KBM-7 (cell line): ENCODE results near the gene INA.

ENCODE experiments used
- DNase-seq: peaks from one replicate; pipeline ENCODE4 v3.0.0-alpha.2; 2015
- in situ Hi-C: fragments of 300-500 bp; cut with MboI; formaldehyde crosslinking; loops from 2 replicates; pipeline ENCODE4 v1.14.3; 2020; ENCODE audit warnings: low sequenced_read_pairs, low pct_unique_long_range_greater_than_20kb, mixed read lengths

INA gene

DNA sequence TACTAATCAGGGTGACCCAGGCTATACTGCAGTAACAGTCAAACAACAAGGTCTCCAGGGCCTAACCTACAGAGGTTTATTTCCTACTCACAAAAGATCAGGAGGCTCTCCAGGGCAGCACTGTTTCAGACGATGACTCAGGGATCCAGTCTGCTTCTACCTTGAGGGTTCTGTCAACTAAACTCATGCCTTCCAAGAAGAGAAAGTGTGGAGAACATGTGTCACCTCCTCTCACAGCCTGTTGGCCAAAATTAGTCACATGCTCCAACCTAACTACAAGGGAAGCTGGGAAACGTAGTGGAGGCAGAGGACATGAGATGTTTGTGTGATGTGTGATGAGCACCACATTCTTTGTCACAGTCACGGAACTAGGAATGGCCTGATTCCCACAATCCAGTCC is 14.7 kb upstream of the INA start:
- no peak for DNase-seq
- in situ Hi-C loops: no loop called here

DNA sequence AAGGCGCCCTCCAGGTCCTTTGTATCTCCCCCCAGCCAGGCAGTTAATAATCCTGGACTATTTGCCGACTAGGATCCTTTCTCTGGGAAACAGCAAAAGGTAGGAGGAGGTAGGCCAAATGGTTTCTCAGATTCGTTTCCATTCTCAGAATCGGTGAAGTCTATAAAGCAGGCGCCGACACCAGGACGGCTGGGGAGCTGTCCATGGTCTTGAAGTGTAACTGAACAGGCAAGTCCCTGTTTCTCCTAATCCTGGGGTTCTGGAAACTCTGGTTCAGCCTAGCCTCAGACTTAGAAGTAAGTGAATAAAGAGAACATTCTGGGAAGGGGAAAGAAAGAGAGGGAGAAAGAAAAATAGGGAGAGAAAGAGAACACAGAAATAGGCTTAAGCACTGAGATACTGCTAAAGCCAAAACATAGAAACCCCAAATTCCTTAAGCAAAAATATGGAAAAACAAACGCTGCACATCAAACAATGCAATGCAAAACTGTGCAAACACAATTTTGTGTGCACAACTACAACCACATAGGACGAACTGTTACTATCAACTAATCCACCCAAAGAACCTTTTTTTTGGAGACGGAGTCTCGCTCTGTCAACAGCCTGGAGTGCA is 11.1 kb upstream of the INA start:
- in situ Hi-C loops: no loop called here
- DNase-seq: peak; percentile 60

DNA sequence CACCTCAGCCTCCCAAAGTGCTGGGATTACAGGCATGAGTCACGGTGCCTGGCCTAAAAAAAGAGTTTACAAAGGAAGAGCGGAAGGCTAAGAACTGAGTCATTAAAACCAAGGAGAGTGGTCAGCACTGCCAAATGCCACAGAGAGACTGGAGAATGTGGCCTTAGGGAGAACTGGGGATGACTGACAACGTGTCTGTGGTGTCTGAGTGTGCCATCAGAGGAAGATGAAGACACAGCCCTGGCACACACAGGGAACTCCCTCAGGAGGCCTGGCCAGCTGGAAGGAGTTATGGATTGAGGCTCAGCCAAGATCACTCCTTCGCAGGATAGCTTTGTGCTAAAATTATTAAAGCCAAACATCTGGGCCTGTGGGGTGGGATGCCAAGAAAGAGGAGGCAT is 3.9 kb upstream of the INA start:
- DNase-seq: no peak
- in situ Hi-C loops: no loop called here

DNA sequence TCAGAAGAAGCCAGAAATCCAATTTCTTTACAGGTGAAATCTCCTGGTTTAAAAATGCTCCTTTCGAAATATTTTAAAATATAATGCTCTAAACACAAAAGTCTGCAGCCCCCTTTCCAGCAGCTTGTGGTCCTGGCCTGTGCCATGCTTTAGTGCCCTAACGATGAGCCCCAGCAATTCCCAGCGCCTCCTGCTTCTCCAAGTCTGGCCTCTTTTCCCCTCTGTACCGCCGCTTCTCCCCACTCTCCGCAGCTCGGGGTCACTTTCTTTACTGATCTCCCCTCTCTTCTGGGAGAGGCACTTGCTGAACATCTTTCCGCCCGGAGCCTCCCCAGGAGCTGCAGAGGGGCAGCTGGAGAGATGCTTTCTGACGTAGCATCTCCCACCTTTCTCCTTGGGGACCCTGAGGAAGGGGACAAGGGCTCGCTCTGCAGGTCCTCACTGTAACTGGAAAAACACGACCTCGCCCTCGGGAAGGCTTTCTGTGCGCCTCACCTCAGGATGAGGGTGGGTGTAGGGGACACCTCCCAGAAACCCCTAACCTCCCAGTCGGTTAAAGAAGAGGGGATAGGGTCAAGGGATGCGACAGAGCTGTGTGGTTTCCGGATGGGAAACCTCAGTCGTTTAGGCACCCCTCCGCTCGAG is 565 bp upstream of the INA start:
- in situ Hi-C loops: no loop called here
- DNase-seq: peak; percentile 9

DNA sequence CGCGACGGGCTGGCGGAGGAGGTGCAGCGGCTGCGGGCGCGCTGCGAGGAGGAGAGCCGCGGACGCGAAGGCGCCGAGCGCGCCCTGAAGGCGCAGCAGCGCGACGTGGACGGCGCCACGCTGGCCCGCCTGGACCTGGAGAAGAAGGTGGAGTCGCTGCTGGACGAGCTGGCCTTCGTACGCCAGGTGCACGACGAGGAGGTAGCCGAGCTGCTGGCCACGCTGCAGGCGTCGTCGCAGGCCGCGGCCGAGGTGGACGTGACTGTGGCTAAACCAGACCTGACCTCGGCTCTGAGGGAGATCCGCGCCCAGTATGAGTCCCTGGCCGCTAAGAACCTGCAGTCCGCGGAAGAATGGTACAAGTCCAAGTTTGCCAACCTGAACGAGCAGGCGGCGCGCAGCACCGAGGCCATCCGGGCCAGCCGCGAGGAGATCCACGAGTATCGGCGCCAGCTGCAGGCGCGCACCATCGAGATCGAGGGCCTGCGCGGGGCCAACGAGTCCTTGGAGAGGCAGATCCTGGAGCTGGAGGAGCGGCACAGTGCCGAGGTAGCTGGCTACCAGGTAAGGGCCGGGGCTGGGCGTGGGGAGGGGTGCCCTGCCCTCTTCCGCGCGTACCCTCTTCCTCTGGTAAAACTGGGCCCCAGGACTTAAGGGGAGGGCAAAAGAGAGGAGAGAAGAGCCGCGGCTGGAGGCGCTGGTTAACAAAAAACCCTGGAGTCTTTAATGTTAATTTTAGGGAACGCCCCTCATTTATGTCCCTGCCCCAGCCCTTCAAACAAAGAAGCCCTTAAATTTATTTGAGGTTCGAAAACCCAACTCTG is 987 bp downstream of the INA start:
- DNase-seq: no peak
- in situ Hi-C loops: no loop called here

DNA sequence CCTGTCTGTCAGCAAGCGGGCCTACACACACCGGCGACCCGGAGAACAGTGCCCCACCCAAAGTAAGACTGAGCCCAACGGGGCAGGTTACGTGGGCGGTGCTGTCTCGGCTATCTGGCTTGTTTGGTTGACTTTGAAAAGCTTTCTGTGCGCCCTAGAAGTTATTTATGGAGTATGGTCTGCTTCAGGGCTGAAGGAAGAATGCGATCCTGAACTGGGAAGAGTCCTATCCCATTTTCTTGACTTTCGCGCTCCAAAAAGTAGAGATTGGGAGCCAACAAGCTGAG is 1.5 kb downstream of the INA start:
- DNase-seq: no peak
- in situ Hi-C loops: no loop called here

DNA sequence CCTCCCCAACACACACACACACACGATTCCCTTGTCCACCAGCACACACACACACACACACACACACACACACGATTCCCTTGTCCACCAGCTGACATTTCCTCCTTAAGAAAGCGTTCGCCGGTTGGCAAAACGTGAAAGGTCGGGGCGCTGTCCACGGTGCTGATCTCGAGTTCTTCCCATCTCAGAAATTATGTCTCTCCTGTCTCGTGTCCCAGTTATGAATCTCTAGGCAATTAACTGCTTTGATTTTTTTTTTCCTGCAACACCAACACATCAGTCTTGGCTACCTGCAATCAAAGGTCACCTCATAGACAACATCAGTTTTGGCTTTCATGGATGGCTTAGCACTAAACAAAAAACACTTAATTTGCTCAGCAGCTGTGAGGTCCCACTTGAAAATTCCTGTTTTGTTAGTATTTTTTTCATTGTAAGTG is 1.9 kb downstream of the INA start:
- DNase-seq: peak; percentile 67
- in situ Hi-C loops: no loop called here

DNA sequence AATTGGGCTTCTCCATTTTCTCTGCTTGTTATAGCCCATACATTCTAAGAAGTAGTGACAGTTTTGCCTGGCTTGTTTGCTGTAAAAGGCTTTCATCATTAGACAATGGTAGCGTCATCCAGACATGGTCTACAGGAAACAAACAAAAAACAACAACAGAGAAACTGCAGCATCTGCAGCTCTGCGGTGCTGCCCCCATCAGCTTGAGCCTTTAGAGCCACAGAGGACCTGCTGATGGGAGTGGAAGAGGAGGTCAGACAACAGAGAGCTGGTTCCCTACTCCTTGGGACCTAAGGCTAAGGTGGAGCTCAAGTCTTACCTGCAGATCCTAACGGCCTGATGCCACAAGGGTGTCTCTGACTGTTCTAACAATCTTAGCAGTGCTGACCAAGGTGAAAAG is 3.1 kb downstream of the INA start:
- in situ Hi-C loops: no loop called here

DNA sequence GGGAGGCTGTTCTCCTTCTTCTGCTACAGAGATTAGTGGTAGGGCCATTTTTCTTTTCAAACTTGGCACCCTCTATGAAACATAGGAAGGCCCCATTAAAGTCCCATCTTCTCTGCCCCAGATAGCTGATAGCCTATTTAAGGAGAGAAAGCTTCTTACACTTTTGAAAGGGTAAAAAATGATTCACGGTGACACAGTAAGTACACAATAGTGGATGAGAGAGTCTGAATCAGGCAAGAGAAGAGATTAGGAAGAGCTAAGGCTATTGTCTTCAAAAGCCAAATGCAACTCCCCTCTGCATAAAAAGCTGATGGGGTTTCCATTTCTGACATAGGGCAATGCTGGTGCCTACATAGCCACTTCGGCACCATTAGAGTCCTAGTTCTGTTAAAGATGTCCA is 3.6 kb downstream of the INA start:
- in situ Hi-C loops: no loop called here
- DNase-seq: no peak

More for the DNA sequence above, 3.1 kb downstream of the INA start:
- no peak for DNase-seq

DNA sequence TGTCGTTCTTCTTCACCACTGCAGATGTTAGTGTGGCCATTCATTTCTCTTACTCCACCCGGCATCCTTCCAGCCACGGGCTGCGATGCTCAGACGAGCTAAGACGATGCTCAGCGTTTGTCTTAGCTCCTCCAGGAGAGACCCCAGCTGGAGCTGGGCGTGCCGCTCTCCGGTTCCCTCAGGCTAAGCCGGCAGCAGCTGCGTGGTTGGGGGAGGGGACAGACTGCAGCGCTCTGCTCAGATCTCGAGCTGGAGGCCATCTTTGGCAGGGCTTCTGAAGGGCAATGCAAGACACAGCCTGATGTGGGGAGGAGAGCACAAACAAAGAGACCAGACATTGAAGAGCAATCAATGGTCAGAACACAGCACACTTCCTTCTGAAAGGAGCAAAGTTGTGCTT is 4.8 kb downstream of the INA start:
- no peak for DNase-seq
- in situ Hi-C loops: no loop called here

DNA sequence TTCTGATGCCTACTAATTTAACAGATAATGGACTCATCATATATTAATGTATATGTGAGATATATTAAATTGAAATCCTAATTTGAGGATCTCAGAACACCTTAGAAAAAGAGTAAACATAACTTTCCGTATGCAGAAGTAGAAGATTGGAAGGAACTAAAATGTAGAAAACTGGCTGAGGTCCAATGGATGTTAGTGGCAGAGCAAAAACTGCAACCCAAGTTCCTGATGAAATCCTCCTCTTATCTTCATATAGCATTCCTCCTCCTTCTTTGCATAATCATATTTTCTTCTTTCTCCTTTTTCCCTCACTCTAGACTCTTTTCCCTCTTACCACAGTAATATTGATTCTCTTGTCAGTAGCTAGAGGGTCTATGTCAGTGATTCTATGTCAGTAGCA is 6.0 kb downstream of the INA start:
- DNase-seq: no peak
- in situ Hi-C loops: no loop called here

DNA sequence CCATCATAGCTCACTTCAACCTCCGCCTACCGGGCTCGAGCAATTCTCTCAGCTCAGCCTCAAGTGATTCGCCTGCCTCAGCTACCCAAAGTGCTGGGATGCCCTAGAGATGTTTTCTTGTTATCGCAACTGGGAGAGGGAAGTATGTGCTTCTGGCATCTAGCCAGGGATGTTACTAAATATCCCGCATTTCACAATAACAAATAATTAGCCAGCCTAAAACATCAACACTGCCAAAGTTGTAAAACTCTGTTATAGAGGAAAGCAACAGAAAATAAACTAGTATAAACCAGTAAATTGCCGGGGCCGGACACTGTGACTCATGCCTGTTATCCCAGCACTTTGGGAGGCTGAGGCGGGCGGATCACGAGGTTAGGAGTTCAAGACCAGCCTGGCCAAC is 7.2 kb downstream of the INA start:
- peak; percentile 19 for DNase-seq
- in situ Hi-C loops: no loop called here

DNA sequence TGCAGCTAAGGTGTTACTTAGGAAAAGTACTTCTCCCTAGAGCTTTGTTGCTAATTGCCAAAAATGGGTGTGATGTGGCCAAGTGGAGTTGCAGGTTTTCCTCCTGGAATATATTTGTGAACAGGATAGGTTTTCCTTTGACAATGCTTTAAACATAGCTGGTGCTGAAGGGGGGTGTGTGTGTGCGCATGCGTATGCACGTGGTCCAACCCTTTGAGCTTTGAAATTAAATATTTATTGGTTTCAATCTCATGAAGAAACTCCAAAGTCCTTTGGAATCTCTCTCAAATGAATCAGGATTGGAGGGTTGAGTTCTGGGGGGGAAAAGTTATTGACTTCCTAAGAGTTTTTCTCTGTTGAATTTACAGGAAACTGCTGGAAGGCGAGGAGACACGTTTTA is 11.1 kb downstream of the INA start:
- DNase-seq: no peak
- in situ Hi-C loops: no loop called here

DNA sequence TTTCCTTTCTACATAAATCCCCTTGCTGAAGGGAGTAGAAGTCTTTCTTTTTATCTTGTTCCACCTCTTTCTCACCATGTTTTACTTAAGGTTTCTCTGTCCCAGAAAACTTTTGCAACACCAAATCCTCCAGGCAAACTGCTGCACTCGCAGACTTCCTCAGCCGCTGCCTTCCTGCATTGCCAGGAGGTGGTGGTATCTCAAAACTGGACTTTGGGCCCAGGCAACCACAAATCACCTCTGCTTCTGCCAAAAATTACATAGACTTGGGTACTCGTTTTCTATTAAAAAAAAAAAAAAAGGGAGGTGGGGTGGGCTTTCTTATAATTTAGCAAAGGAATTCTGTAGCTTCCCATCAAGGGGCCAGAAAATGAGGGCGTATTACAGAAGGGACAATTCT is 14.7 kb downstream of the INA start:
- in situ Hi-C loops: no loop called here
- no peak for DNase-seq

DNA sequence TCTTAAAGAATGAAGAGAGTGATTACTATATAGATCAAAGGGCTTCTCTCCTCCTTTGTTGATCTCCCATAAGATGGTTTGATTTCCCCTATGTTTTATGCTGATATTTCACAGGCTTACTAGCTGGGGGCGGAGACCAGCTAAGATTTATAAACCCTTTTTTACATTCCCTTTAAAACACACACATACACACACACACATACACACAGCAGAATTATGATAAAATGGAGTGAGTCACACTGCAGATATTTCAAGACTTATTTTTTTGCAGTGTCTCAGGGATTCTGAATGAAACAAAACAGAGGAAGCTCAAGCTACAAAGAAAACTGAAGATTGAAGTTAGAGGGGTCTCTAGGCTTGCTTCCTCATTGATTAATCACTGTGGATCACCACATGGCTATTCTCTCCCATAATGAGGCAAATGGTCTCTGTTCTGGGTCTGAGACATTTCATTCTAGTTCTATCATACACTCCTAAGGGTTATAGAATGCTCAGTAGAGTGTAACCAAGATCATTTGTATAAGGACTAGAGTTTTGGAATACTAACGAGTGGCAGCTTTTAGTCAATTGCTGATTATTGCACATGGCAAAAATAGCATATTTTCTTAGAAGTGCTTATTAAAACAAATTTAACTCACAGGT is 18.6 kb downstream of the INA start:
- in situ Hi-C loops: no loop called here
- DNase-seq: no peak

DNA sequence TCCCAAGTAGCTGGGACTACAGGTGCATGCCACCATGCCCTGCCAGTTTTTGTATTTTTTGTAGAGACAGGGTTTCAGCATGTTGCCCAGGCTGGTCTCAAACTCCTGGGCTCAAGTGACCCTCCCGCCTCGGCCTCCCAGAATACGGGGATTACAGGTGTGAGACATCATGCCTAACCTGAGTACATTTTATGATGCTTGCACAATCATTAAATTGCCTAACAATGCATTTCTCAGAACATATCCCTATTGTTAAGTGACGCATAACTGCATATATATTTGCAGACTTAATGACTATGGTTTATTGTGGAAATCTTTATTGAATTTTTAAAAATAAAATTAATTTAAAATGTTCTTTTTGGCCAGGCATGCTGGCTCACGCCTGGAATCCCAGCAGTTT is 30.7 kb downstream of the INA start:
- DNase-seq: no peak
- in situ Hi-C loops: no loop called here

DNA sequence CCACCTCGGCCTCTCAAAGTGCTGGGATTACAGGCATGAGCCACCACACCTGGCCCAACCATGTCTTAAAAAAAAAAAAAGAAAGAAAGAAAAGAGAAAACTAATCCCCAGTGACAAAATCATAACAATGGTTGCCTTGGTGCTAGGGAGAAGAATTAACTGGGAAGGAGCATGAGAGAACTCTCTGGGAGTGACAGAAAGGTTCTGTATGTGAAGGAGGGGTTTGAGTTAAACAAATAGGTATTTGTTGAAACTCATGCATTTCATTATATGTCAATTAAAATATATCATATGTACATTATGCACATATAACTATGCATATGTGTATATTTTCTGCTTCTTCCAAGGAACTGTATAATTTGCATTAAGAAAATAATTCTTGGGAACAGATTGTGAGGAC is 33.3 kb downstream of the INA start:
- DNase-seq: no peak
- in situ Hi-C loops: no loop called here

DNA sequence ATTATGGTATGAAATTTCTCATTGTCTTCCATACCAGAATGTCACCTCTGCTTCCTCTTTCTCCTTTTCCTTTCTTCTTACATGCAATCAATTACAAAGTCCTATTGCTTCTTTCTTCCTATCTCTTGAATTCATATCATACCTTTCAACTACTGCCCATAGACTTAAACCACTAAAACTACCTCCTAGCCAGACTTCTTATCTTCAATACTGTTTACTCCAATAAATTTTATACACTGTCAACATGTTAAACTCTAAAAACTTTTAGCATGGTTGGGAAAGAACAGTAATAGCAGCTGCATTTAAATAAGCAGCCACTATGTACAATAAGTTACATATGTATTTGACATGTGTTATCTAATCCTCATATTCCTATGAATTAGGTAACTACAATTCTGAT is 39.1 kb downstream of the INA start:
- in situ Hi-C loops: no loop called here
- no peak for DNase-seq

DNA sequence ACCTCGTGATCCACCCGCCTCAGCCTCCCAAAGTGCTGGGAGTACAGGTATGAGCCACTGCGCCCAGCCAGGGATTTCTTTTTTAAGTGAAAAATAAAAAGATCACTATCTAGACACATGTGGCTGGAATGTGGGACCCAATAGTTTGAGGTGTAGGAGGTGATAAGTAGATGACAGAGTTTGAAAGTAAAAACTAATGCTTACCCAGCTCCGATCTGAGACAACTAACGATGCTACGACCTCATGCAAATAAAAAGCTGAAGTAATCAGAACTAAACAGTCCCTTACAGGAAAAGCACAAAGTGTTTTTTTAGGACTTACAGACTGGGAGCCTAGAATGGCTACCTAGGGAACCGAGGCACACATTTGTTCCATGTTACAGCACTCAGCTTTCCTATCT is 51.0 kb downstream of the INA start:
- DNase-seq: no peak
- in situ Hi-C loops: no loop called here

DNA sequence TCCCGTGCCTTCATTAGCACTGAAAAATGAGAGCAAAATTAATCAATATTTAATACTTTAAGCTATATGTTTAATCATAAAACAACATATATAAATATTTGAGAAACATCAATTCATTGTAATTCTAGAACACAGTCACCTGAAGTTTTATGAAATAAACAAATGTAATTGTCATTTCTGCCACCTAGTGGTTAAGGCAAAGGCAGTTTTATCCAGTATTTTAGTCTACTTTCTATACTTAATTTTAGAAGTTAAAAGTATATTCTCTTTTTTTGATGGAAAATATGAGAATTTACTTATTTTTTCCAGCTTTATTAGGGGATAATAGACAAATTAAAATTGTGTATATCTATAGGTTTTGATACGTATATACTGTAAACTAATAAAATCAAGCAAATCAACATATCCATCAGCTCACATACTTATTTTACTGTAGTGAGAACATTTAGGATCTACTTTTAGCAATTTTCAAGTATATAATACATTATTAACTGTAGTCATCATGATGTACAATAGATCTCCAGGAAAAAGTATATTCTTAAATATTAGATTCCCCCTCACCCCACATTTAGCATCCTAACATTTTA is 57.1 kb downstream of the INA start:
- in situ Hi-C loops: no loop called here

More for the DNA sequence above, 57.1 kb downstream of the INA start:
- peak; percentile 14 for DNase-seq
